Stimulated activated CD8-positive, alpha-beta memory T cell treated with anti-CD3 and anti-CD28 coated beads, Interleukin-12 subunit alpha, Interleukin-12 subunit beta, amount 100 ng/mL, for 1 hour (primary cell): ENCODE data around the gene C10orf62.
A peak's percentile ranks its signal among the peaks of the same experiment; 100 is the strongest.
"Not testable (repeated sequence)": the region's sequence is repeated elsewhere in the genome, so short reads cannot be mapped to it uniquely, and the experiment has no call there.

Experiments used
- DNase-seq: peaks from one replicate; pipeline ENCODE4 v3.0.0-alpha.2; 2020; ENCODE audit warnings: low read depth

The C10orf62 gene, protein sequence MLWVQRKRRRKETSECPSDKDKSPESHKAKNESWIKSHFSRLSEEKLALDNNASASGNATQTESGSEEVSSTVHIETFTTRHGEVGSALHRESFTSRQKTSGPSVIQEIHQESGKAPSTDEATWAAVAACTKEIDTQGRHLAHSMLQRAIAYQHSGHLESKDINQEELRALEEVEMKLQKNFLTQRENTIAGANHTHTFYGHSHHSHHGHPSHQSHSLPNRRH

DNA sequence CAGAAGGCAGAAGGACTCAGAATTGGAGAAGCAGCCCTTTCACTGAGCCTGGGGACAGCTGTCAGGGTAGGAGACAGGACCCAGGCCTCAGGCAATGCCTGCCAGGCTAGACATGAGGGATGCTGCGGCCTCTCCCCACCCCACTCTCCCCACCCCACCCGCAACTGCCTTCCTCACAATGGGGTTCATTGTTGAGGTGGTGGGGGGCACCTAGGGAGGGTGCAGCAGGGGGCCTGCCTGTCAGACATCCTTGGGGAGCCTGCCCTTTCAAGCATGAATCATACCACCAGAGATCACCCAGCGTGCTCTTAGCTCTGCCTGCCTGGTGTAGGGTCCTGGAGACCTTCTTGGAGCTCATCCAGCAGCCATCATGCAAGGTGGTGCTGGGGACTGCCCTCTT, at the start of gene C10orf62:
Gene C10orf62 (plus strand): TSS at position 243 of the 400 bp plus-strand sequence. CDS start 177 bp downstream, outside the sequence.
- DNase-seq: no peak

DNA sequence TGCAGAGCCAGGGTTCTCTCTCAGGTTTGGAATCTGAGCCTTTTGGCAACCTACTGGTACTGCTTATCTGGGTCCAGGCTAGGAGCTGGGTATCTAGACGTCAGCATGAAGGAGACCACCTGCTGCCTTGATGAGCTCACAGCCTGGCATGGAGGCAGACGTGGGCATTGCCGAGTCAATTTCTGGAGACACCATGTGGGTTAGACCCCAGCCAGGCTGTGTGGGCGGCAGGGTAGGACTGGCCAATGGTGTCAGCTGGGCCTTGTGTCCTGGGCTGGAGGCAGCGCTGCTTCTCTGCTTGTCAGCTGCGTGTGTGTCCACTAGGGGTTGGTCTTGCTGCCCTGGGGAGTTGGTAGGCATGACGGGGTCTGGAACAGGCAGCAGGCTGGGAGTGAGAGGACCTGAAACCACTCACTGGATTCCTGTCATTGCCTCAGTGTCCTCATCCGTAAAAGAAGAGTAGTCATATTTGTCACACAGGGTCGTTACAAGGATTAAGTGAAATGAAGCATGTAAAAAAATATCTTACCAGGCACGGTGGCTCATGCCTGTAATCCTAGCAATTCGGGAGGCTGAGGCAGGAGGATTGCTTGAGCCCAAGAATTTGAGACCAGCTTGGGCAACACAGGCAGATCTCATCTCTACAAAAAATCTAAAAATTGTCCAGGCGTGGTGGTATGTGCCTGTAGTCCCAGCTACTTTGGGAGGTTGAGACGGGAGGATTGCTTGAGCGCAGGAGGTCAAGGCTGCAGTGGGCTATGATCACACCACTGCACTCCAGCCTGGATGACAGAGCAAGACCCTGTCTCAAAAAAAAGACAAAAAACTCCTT, 48.6 kb upstream of the C10orf62 start:
- DNase-seq: no peak

DNA sequence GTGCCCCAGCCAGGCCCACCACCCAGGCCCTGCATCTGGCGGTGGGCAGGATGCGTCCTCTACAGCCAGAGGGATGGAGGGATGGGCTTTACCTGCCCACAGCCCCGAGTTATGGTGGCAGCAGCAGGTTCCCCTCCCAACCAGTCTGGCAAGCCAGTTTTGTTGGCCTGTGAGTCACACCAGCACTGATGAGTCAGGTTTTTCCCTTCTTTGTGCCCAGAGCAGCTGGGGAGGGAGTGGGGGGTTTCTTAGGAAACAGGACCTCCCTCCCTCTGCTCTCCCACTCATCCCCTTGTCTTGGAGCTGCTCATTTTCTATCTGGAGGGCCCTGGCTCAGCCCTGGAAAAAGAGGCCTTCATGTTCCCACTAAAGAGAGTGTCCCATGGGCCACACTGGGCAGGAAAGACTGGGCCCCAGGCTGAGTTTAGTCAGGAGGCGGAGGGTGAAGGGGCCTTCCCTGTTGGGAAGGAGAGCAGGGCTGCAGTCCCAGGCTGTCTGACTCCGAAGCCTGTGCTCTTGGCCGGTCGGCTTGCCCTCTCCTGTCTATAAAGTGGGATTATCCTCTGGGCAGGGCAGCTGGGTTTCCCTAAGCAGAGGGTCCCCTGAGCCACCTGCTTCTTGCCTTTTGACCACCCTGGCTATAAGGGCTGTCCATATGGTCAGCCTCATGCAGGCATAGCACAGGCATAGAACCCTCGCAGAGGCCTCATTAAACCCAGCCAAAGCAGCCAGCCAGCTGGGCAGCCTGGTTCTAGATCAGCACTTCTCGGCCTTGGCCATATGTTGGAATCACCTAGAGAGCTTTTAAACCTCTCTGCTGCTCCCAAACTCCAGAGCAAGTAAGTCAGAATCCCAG, 47.1 kb upstream of the C10orf62 start:
- DNase-seq: no peak

DNA sequence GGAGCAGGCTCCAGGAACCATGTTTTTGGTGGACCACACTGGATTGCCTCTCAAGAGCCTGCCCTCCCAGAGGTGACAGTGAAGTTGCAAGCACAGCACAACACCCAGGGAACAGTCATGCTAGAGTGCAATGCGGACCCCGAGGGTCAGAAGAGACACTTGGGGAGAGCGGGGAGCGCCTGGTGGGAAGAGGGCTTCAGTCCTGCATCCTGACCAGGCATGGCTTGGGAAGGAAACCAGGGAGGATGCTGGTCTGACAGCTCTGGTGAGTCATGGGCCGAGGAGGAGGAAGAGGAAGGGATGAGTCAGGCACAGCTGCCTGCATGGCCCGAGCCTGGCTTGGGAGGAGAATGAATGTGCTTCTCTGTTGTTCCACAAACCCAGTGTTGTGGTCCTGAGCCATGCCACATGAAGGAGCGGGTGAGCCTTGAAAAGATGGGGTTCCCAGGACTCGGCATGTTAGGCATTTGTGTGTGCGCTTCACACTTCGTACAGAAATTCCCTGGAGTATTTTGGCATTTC, 46.4 kb upstream of the C10orf62 start:
- no peak for DNase-seq

DNA sequence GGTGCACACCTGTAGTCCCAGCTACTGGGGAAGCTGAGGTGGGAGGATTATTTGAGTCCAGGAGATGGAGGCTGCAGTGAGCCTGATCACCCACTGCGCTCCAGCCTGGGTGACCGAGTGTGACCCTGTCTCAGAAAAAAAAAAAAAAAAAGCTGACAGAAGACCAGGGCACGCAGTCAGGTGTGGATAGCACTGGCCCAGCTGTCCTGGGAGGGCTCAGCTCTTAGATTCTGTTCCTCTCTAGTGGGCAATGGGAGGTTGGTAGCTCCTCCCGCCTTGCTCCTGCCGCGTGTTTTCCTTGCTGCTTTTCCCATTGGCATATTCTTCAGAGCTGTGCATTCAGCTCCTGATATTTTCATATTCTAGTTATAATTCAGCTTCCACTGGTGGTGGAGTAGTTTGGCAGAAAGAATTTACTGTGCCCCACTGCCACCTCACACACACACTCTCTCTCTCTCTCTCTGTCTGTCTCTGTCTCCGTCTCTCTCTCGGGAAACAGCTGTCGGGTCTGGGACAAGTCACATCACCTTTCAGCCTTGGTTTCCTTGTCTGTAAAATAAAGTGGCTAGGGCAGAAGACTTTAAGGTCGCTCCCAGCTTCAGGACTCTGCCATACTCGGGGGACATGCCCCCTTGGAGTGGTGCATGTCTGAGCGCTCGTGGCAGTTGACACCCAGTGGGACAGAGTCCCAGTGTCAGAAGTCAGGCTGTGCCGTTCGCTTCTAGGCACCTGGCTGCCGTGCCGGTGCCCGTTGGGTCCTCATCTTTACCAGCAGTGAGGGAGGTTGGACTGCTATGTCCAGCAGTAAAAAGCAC, 42.9 kb upstream of the C10orf62 start:
- DNase-seq: no peak

DNA sequence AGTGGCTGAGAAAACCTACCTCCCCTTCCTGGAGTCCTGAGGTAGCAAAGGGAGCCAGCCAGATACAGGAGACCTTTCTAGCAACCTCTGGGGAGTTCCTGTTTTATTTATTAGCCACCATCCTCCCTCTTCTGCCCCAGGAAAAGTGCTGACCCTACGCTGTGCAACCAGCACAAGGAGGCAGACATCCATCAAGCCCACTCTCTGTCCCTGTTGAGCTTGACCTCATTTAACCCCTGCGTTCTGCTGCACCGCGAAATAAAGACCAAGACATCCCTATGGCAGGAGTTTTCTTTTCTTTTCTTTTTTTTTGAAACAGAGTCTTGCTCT, 42.3 kb upstream of the C10orf62 start:
- no peak for DNase-seq

DNA sequence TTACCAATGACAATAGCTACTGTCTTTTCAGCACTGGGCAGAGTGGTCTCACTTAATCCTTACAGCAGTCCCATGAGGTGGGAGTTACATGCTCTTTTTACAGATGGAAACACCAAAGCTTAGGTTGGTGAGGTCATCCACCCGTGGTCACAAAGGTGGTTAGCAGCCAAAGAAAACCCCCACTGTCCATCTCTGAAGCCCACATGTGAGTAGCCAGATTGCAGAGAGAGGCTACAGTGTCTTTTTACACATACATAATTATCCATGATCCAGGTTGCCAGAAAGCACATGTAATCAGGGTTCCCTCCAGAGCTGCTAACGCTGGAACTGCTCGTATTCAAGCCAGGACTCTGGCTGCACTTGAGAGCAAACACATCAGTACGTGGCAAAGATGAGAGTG, 41.6 kb upstream of the C10orf62 start:
- no peak for DNase-seq

DNA sequence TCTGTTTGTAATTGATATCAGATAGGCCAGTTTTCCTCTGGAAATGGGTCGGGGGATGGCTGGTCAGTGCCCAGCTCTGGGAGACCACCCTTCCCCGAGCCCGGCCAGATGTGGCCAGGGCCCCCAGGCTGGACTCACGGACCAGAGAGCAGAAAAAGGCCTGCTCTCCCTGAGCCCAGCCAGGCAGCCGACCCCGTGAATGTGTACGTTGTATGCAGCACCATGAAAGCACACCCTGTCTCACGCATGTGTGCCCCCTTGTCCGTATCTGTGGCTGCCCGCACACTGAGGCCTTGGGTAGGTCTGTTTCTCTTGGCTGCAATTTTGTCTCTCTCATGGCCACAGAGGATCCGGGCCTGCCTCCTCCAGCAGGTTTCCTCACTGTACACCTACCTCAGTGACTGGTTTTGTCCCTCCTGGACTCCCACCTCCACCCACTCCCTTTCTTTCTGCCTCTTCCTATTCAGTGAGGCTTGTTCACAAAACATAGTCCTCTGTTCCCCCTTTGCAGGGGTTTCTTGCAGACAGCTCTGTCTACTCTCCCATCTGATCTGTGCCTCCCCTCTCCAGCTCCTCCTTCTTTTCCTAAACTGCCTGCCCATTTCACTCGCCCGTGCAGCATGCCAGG, 40.6 kb upstream of the C10orf62 start:
- DNase-seq: no peak

DNA sequence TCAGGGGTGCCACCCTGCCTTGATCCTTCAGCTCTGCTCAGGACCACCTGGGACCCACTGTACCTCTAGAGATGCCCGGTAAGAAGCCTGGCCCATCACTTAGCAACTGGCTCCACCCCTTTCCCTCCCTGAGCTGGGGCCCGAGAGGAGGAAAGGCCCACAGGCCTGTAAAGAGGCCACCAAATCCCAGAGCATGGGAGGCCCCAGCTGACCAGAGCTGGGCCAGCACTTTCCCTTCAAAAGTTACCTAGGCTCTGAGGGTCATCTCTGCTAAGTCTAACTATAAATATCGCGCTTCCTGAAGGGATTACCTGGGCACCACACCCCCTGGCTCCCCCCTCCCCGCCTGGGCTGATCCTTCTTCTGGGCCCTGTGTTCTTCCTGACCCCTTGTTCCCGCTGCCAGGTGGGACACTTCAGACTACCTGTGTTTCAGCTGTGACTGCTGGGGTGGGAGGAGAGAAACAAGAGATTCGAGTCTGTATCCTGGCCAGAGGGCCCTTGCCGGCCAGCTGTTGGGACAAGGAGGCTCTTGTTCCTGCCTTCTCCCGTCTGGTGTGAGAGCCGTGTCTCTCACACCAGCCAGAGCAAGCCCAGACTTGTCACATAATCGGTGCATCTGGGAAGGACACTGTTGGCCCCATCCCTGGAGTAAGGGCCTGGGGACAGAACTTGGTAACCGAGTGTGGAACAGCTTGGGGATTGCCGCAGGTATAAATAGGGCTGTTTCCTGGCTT, 39.8 kb upstream of the C10orf62 start:
- DNase-seq: no peak

DNA sequence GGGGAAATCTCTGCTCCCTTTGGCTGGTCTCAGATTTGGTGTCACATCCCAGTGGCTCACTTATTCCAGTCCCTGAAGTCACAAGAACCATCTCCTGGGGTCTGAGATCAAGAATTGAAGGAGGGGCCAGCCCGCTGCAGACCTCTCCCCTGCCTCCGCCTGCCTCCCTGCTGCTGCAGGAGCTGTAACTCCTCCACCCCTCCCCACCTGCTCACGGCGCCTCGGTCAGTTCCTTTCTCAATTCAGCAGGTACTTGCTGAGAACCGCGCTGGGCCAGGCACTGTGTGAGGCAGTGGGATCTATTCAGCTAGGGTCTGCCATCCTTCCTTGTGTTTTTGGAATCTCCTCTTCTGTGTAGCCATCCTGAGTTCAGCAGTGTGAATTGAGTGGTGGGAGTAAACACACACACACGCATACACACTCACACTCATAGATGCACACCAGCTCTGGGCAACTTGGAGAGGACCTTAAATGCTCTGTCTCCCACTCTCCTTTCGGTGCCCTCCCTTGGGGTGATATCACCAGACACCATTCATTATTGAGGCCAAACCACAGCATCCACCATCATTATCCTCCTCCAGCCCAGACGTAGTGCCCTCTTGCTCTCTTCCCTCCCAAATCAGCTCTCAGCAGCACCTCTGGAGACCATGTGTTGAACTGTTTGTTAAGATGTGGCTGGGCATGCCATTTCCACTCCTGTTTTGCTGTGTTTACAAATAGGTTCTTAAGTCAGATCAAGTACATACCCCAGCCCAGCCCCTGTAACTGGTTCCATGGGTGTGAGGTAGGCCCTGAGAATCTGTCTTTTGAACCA, 39.0 kb upstream of the C10orf62 start:
- DNase-seq: no peak

DNA sequence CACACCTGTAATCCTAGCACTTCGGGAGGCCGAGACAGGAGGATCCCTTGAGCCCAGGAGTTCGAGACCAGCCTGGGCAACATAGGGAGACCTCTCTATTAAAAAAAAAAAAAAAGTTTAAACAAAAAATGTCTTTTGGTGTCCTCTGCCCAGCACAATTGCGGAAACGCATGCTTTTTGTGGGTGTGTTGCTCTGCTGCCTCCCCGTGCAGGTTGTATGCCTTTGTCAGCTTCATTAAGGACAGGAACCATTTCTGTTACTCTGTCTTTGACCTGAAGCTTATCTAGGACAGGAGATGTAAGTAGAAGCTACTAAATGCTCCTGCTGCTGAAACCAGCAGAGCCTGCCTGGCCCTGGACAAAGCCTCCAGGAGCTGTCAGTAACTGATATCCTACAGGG, 38.2 kb upstream of the C10orf62 start:
- no peak for DNase-seq

DNA sequence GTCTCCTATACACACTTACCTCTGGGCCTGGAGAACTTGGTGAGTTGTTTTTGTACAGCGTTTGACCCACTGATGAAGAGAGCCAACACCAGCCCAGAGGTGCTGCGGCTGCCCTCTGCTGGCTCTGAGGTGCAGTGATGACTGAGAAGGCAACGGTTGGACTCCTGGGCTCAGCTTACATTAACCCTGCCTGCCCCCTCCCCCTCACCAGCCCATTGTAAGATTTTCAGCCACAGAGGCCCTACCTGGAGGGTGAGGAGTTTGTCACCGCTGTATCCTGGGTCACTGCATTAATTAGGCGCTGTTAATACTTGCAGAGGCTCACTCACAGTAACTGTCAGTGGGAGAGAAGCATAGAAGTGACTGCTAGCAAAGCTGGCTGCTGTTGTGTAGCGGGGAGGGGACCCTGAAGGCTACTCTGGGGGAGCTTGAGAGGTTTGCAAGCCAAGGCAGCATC, 35.9 kb upstream of the C10orf62 start:
- peak; percentile 42 for DNase-seq

DNA sequence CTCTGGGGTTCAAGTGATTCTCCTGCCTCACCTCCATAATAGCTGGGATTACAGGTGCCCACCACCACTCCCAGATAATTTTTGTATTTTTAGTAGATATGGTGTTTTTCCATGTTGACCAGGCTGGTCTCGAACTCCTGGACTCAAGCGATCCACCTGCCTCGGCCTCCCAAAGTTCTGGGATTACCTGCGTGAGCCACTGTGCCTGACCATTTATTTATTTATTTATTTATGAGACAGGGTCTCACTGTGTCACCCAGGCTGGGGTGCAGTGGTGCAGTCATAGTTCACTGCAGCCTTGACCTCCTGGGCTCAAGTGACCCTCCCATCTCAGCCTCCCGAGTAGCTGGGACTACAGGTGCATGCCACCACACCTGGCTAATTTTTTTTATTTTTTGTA, 35.2 kb upstream of the C10orf62 start:
- not testable (repeated sequence) for DNase-seq

DNA sequence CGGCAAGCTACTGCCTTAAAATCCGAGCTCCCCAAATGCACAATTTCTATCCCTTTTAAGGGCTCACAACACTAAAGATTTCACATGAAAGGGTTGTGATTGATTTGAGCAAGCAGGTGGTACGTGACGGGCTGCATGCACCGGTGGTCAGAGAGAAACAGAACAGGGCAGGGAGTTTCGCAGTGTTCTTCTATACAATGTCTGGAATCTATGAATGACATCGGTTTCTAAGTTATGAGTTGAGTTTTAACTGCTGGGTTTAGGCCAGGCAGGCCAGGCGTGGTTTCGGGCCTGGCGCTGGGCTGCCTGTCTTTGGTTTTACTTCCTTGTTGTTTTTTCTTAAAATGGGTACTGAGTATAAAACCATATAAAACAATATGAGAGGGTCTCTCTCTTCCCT, 34.0 kb upstream of the C10orf62 start:
- DNase-seq: not testable (repeated sequence)

DNA sequence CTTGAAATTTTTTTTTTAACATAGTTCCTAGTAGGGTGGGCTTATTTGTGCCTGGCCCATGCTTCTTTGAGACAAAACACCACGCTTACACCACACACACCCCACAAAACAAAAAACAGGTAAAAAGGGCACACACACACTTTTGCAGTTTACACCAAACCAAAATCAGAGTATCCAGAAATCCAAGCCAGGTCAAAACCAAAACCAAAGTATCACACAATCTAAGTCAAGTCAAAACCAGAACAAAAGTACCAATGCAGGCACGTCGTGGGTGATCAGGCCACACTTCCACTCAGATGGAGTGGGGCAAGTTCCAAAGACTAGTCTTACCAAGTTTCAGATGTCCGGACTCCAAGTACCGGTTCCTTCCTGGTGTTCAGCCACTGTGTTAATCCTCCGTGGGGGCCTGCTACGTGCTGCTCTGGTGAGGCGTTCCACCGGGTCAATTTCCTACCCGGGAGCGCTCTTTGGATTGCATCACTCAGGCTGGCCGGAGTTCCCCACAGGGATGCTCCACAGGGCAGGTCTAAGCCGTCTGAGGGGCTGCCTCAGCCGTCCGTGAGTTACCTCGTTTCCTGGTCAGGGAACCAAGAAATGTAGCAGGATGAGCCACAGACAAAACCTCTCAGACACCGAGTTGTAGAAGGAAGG, 28.7 kb upstream of the C10orf62 start:
- not testable (repeated sequence) for DNase-seq

DNA sequence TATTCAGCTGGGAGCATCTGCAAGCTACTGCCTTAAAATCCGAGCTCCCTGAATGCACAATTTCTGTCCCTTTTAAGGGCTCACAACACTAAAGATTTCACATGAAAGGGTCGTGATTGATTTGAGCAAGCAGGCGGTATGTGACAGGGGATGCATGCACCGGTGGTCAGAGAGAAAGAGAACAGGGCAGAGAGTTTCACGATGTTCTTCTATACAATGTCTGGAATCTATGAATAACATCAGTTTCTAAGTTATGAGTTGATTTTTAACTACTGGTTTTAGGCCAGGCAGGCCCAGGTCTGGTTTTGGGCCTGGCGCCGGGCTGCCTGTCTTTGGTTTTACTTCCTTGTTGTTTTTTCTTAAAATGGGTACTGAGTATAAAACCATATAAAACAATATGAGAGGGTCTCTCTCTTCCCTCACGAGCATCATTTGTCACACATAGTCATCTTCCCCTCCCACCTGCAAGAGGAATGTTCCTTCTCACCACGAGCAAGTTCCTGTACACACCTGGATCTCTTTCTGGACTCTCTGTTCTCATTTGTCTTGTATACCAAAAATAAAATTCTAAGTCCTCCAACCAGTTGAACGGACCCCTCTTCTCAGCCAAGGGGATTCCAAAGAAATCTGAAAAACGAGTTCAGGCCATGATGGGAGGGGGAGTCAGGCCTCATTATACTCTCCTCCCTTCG, 28.0 kb upstream of the C10orf62 start:
- DNase-seq: not testable (repeated sequence)

DNA sequence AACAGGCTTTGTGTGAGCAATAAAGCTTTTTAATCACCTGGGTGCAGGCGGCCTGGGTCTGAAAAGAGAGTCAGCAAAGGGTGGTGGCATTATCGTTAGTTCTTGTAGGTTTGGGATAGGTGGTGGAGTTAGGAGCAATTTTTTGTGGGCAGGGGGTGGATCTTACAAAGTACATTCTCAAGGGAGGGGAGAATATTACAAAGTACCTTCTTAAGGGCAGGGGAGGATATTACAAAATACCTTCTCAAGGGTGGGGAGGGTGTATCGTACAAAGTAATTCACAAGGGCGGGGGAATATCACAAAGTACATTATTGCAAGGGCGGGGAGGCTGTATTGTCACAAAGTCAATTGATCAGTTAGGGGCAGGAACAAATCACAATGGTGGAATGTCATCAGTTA, 27.2 kb upstream of the C10orf62 start:
- DNase-seq: not testable (repeated sequence)

DNA sequence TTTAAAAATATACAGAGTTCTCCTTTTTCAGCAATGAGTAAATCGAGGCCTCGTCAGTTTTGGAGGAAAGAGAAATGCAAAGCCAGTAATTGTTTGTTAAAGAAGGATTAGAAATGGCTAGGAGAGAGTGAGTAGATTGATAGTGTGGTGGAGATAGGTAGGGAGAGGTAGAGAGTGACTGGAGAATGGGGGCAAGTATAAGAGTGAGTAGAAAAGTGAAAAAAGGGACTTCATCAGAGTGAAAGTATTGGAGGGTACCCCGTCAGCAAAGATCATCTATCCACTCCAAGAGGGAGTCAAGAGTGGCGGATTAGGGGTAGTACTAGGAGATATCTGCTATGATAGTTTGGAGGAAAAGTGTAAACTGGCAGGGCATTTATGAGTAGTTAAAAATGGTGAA, 26.2 kb upstream of the C10orf62 start:
- DNase-seq: no peak
